HG03064 (cell line): ENCODE results near the gene PRKD2.

Experiments used
- ATAC-seq: cut with Tn5 transposase; IDR thresholded peaks from one replicate; pipeline ENCODE4 v1.9.1; 2021; ENCODE audit warnings: low read depth; ENCODE audit not compliant: unreplicated experiment

The PRKD2 gene

DNA sequence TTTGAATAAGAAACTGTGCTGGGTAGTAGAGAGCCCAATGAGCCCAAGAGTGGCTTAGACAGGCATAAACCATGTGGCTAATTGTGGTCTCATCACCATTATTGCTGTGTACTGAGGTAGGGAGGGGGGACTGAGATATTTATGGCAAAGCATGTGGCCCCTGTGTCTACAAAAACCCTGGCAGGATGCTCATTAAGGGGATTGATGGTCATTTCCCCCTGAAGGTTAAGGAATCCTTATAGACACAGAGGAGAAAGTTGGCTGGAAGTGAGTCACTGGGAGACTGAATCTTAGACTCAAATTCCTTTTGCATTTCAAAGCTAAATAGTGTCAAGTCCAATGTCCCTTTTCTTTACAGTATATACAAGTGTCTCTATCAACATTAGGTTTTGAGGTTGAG, 46.1 kb downstream of the PRKD2 start:
- ATAC-seq, result no peak

DNA sequence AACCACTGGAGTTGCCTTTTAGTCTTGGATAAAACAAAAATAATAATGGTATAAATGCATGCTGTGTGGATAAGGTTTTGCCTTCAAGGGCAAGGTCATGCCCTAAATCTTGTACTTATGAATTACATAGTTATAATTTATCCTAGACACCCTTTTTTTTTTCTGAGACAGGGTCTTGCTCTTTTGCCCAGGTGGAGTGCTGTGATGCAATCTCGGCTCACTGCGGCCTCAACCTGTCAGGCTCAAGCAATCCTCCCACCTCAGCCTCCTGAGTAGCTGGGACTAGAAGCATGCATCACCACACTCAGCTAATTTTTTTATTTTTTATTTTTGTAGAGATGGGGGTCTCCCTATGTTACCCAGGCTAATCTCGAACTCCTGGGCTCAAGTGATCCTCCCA, 48.3 kb downstream of the PRKD2 start:
- ATAC-seq, result no peak

DNA sequence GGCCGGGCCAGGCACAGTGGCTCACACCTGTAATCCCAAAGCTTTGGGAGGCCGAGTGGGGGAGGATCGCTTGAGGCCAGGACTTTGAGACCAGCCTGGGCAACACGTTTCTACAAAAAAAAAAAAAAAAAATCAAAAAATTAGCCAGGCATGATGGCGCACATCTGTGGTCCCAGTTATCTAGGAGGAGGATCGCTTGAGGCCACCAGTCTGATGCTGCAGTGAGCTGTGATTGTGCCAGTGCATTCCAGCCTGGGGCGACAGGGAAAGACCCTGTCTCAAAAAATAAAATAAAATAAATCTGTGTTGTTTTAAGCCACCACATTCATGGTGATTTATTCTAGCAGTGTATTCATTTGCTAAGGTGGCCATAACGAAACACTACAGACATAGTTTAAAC, 51.8 kb downstream of the PRKD2 start:
- no peak for ATAC-seq

DNA sequence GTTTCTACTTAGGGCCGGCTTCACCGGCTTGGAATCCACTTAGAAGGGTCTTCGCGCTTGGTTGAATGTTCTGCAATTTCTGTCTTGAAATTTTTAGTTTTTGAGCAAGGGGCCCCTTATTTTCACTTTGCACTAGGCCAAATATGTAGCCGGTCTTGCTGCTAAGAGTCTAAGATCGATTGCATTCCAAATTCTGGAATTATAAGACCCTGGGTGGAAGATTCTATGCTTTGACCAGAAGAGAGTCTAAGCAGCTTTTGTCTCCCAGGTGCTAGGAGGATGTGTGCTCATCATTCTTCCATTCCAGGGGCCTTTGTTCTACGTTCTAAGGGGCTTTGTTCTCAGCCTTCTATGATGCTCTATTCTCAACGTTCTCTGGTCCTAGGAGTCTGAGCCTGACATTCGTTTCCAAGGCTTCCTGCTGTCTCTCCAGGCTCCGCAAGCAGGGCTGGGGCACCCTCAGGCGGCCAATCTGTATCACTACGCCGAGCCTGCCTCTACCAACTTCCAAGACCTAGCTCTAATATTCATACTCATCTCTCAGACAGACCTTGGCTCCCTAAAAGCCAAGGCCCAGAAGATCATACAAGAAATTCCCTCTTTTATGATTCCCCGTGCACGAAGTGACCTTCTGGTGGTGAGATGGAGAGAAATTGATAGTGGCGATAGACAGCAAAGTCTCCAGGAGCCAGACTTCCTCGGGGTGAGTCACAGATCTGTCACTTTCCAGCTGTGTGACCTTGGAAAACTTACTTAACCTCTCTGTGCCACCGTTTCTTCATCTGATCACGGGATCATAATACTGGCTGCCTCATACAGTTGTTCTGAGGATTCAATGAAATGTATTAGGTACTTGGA, 55.0 kb downstream of the PRKD2 start:
- ATAC-seq, result peak; percentile 42

DNA sequence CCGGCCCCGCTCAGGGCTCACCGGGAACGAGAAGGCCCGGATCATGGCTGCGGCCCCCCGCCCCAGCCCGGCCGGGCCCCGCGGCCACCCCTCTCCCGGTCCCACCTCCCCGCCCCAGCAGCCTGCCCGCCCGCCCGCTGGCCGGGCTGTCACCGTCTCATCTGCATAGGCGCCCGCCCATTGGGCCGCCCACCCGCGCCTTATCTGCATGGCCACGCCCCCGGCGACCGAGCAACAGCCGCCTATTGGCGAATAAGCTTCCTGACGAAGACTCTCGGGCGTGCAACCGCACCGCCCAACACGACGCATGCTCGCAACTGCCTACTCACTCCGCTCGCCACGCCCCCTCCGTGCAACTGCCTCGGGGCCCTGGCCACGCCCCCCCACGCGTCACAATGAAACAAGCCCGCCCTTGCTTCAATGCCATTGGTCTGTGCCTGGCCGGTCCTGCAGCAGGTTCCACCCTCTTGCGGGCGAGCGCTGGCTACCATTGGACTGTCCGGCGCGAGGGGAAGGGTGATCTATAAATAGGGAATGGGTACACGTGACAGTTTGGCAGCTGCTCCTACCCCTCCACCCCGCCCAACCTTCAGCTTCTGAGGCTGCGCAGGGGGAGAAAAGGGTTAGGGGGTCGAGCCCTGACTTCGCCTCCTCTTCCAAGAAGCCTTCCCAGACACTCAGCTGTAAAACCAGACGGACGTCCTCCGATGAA, 55.7 kb downstream of the PRKD2 start, which contains the start of gene DACT3:
Gene DACT3 (minus strand): TSS at position 163 of the 712 bp plus-strand sequence. CDS start 118 bp downstream, at position 45.
- peak; percentile 84 for ATAC-seq

DNA sequence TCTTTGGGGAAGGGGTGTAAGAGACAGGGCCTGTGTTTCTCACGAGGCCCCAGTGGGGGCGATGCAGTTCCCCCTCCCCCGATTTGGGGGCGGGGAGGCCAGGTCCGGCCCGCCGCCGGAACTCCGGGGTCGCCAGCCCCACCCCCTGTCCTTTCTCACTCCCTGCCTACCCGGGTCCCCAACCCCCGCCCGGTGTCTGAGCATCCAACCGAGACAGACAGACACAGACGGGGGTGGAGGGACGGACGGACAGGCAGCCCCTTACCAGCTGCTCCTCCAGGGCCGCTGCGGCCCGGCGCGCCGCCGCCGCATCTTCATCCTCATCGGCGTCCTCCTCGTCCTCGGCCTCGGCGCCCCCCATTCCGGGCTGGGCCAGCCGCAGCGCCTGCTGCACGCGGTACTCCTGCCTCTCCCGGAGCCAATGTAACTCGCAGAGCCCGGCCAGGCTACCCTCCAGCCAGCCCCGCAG, 56.3 kb downstream of the PRKD2 start:
- no peak for ATAC-seq

DNA sequence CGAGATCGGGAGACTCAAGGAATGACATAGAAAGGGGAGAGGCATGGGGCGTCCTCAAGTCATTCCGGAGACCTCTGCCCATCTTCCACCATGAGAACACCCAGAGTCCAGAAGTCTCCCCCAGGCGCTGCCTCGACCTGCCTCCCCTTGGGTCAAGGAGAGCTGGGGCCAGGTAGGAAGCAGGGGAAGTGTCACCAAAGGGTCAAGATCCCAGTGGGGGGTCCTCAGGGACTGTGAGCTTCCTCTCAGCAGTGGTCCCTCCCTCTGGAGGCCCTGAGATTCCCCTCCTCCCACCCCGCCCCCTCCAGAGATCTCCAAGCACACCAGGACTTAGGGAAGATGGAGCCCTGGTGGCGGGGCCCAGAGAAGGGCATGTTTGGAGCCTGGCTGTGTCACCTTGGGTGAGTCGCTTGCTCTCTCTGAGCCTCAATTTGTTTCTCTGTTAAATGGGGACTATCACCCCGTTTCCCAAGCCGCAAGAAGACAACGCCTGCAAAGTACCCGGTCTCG, 56.9 kb downstream of the PRKD2 start:
- no peak for ATAC-seq

DNA sequence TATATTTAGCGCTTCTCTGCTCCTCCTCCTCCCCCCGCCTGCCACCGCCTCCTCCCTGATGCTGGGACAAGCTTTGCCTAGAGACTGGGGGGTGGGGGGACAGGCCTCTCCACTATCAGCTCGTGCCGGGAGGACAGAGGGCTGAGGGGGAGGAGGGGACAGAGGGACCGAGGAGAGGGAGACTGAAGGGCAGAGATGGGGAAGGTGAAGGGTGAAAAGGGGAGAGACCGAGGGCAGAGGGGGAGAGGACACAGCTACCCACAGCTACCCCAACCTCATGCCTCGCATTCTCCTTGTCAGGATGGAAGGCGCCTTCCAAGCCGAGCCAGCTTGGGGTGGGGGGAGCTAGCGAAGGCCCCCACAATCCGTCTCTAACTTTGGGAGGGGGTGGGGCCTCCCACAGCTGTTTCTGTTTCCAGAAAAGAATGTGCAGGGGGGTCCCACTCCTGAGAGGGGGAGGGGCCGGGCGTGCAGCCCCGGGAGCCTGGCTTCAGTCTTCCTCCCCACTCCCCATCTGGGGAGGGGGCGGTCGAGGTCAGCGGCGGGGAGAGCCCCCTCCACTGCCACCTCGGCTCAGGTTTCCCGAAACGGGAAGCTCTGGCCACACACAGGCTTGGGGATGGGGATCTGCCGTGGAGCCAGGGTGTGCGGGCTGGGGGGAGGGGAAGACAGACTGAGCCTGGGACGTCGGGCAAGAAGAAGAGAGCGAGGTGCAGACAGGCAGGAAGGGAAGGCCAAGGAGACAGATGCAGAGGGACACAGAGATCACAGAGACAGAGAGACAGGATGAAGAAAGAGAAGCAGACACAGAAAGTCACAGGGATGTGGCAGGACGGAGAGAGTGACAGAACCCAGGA, 57.5 kb downstream of the PRKD2 start:
- ATAC-seq, result no peak

GRCh38 chr19:46656541-46656940, 60.4 kb downstream of the PRKD2 start:
- ATAC-seq, result no peak

DNA sequence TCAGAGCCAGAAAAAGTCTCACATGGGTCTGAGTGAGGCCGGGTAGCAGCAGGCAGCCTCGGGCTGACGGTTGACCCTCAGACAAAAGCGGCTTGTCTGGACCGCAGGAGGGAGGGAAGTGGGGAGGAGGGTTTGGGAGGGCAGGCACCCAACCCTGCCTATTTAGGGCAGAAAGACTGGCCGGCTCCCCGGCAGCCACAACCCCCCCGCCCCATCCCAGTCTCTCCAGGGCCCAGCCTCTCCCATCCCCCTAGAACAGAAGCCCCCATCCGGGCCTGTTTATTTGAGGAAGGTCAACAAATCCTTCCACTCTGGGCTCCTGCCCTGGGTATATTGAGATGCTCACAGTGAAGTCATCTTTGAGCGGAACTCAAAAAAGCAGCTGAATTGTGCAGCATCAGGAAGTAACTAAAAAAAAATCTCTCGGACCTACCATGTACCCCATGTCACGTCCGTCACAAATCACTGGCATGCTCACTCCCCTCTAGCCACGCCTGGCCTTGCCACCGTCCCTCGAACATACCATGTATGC, 62.2 kb downstream of the PRKD2 start:
- no peak for ATAC-seq

DNA sequence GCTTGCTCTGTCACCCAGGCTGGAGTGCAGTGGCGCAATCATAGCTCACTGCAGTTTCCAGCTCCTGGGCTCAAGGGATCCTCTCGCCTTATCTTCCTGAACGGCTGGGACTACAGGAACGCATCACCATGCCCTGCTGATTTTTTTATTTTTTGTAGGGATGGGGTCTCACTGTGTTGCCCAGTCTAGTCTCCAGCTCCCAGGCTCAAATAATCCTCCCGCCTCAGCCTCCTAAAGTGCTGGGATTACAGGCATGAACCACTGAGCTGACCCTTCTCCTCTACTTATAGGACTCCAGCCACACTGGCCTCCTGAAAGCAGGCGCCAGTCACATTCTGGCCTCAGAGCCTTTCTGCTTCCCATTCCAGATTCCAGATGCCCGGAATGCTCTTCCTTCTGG, 66.5 kb downstream of the PRKD2 start:
- ATAC-seq, result no peak

GRCh38 chr19:46648961-46649960, 67.7 kb downstream of the PRKD2 start:
- no peak for ATAC-seq

- ATAC-seq, result no peak
Observed at GRCh38 chr19:46648060-46648960, 68.6 kb downstream of the PRKD2 start.

DNA sequence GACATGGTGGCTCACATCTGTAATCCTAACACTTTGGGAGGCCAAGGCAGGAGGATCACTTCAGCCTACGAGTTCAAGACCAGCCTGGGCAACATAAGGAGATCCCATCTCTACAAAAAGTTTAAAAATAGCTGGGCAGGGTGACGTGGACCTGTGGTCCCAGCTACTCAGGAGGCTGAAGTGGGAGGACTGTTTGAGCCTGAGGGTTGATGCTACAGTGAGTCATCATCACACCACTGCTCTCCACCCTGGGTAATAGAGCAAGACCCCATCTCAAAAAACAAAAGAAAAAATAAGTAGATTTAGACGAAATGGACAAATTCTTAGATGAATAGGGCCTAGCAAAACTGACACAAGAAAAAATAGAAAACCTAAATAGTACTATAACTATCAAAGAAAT, 70.5 kb downstream of the PRKD2 start:
- no peak for ATAC-seq

DNA sequence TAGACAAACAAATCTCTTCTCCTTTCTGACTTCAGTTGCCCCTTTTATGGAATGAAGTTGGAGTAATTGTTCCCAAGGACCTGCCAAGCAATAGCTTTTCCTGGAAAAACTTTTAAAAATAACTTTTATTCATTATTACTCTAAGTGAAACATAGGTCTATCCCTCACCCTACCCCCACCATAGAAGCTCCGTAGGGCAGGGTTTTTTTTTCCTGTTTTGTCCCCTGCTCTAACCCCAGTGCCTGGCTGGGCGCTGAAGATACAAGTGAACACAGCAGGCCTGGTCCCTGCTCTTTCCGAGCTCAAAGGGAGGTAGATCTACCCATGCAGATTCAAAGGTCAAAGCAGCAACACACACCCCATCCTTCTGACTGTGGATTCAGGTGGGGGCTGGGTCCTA, 72.2 kb downstream of the PRKD2 start:
- no peak for ATAC-seq

- no peak for ATAC-seq
Observed at GRCh38 chr19:46640656-46641055, 76.3 kb downstream of the PRKD2 start.

GRCh38 chr19:46639358-46640182, 77.3 kb downstream of the PRKD2 start:
- ATAC-seq, result no peak
